ENCODE results near the gene RNF148.
"Not testable (repeated sequence)": the region's sequence is repeated elsewhere in the genome, so short reads cannot be mapped to it uniquely, and the experiment has no call there.

The RNF148 gene

DNA sequence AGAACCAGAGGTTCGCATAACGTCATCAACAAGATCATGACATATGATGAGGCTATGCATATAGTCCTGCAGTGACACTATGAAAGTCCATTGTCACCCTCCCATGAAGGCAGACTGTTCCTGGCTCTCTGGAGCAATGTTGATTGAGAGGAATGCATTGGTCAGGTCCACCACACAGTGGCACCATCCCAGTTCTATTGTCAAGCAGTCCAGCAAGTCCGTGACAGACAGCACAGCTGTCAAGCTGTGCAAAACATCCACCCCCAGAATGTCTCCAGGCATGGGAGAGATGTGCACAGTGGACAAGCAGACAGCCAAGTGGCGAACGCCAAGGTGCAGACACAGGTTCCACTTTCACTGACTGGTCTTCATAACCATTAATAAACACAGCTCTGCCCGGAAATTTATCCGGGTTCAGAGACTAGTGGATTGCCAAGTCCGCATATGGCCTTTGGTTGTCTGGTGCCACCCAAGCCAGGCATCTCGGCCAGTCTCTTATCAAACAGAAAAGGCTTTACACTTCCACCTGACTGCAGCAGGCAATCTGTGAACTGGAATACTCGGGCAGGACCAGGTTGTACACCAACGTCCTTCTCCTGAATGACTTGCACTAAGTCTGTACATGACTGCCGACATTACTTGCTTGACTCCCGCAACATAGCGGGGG, 11.0 kb downstream of the RNF148 start:
- DNase-seq (ENCODE audit: low read depth in 2 of 2, low spot score in 1 of 2): no peak

DNA sequence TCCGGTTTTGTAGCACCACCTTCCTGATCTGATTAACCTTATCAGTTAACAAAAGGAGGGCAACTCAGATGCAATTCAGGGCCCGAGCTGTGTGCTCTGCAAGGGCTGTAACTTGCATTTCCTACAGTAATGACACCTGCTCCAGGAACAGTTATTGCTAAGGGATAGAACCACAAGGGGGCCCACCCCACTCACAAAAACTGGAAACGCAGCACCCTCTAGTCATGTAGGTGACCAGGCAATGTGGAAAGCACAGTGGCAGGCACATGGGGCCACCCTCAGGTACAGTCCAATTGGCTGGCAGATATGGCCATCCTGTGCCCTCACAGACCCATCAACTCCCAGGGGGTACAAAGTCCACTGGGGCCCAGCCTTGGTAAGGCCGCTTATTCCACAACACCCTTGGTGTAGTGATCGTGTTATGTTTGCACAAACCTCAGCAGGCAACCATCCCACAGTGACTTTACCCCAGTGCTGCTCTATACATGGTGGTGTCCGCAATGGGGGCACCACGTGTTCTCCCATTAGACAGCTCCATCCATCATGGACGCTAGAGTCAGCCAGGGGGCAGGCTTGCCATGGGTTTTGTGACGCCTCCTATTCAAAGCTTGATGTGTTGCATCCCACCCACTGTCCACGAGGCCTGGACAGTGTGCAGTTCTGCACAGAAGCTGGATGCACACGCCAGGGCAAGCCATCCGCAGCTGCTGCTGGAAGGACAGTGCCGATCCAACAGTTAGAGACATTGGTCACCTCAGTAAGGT, 13.2 kb downstream of the RNF148 start:
- no peak for DNase-seq (ENCODE audit: low read depth in 2 of 2, low spot score in 1 of 2)

DNA sequence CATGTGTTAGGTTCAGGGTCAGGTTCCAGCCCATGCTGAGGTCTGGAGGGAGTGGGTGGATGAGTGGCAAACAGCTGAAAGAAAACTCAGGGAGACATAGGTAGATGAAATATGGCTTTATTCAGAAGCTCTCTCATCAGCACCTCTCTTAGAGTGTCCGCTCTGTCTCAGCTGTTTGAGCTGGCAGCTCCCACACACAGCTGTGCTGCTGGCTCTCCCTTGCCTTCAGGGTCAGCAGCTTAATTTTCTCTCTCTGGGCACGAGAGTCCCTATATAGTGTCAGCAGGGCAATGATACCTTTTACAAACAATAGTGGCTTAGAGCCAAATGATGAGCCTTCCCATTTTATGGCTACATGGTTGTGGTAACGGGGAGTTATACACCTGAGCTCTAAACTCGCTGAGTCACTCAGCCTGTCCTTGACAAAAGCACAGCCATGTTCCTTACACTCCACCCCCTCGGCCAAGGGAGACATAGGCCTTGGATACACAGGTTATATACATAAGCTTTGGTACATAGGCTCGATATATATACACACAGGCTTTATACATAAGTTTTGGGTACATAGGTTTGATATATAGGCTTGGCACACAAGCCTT, 14.2 kb downstream of the RNF148 start:
- DNase-seq (ENCODE audit: low read depth in 2 of 2, low spot score in 1 of 2): no peak

DNA sequence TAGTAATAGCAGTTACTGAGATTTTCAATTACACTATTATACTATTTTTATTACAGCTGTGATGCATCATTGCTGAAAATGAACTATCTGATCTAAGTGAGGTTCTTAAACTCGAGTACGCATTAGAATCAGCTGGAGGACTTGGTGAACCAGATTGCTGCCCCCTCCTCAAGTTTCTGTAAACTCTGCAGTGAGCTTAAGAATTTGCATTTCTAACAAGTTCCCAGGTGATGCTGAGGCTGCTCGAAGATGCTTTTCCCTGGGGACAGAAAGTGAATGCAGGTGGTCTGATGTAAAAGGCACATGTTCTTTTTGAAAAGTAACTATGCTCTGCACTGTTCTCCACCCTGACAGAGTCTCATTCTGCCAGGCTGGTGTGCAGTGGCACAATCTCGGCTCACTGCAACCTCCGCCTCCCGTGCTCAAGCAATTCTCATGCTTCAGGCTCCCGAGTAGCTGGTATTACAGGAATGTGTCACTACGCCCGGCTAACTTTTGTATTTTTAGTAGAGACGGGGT, 16.3 kb downstream of the RNF148 start:
- no peak for DNase-seq (ENCODE audit: low read depth in 2 of 2, low spot score in 1 of 2)

DNA sequence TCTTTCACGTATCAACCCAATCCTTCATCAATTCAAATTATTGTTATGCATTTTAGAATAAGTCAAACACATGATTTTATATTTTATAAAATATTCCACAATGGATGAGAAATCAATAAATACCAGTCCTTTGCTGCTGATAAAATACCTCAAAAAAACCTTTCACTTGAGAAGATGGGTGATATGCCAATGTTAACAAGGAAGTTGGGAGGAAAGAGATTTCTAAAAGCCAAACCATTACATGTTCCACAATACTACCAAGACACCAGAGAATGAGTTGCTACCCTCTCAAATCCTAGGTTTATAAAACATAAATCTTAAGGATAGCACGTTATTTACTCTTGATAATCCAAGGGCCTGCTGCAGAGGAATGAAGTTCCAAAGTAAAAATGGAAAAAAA, 18.2 kb downstream of the RNF148 start:
- no peak for DNase-seq (ENCODE audit: low read depth in 2 of 2, low spot score in 1 of 2)

DNA sequence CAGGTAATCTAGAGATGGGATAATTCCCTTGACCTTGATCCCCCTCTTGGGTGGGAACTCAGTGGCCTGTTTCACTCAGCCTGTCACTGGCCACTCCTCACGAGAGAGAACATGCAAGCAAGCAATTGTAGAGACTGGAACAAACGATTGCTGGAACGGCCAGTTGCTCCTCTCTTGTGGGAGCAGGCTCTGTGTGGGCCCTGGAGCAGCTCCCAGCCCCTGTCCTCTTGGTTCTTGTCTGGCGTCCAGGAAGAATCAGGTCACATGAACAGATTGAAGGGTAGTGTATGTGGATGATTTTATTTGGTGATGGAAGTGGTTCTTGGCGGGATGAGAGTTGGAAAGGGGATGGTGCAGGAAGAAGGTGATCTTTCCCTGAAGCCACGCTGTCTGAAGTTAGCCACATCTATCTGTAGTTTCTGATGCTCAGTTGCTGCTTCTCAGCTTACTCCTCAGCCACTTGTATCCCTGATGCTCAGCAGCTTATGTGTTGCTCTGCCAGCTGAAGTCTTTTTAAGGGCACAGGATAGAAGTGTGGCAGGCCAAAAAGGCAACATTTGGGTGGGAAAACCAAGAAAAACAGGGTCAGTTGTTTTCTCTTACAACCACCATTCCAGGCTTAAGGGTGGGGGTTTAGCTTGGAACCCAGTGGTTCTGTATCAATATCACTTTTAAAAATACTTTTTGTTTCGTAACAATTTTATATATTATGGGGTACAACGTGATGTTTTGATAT, 19.7 kb downstream of the RNF148 start:
- DNase-seq (ENCODE audit: low read depth in 2 of 2, low spot score in 1 of 2): no peak

DNA sequence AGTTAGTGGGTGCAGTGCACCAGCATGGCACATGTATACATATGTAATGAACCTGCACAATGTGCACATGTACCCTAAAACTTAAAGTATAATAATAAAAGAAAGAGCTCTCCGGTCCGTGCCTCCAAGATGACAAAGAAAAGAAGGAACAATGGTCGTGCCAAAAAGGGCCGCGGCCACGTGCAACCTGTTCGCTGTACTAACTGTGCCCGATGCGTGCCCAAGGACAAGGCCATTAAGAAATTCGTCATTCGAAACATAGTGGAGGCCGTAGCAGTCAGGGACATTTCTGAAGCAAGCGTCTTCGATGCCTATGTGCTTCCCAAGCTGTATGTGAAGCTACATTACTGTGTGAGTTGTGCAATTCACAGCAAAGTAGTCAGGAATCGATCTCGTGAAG, 21.5 kb downstream of the RNF148 start:
- DNase-seq (ENCODE audit: low read depth in 2 of 2, low spot score in 1 of 2): not testable (repeated sequence)

DNA sequence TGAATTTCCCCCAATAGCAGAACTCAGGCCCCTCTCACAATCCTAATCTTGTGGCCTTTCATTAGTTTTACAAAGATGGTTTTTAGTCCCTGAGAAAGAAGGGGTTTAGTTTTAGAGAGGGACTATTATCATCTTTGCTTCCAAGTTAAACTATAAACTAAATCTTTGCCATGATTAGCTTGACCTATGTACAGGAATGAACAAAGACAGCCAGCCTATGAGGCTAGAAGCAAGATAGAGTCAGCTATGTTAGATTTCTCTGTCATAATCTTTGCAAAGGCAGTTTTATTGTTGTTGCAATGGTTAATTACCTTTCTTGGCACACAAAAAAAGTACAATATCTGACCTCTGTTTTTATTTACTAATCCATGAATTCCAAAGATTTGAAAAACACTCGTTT, 22.9 kb downstream of the RNF148 start:
- DNase-seq (ENCODE audit: low read depth in 2 of 2, low spot score in 1 of 2): no peak

DNA sequence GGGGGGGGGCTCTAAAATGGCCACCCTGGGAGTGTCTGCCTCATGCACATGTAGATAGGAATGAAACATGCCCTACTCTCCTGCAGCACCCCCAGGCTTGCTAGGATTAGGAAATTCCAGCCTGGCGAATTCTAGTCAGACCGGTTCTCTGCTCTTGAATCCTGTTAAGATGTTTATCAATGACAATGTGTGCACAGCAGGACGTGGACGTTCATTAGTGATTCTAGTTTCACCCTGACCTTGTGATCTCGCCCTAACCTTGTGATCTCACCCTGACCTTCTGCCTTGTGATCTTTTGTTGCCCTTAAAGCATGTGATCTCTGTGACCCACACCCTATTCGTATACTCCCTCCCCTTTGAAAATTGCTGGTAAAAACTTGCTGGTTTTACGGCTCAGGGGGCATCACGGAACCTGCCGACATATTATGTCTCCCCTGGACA, 23.4 kb downstream of the RNF148 start:
- not testable (repeated sequence) for DNase-seq (ENCODE audit: low read depth in 2 of 2, low spot score in 1 of 2)

DNA sequence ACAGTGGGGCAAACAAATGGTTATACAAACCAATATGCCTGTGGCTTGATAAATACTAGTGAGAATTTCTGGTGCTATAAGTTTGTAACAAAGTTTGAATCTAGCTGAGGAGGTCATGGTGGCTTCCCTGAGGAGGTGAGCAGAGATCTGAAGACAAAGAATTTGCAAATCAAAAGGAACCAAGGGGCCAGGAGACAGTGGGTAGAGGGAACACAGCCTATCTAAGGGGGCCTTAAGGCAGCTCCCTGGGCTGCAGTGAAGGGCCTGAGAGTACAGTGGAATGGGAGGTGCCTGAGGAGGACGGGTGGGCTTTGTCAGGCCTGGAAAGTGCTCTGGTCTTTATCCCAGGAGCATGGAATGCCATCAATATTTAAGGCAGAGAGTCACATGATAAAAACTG, 25.6 kb downstream of the RNF148 start:
- DNase-seq (ENCODE audit: low read depth in 2 of 2, low spot score in 1 of 2): no peak

DNA sequence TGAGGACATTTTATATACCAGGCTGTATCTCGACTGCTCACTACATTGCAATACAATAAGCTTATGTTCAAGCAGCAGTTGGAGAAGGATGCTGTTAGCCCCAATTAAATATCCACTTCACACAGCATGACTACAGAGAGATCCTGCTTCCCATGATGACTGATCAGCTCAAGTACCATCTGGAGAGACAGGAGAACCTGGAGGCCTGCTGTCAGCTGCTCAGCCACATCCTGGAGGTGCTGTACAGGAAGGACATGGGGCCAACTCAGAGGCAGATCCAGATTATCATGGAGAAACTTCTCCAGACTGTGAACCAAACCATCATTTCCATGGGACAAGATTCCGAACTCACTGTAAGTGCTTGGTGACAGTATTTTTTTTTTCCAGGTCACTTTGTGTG, 26.3 kb downstream of the RNF148 start:
- no peak for DNase-seq (ENCODE audit: low read depth in 2 of 2, low spot score in 1 of 2)

DNA sequence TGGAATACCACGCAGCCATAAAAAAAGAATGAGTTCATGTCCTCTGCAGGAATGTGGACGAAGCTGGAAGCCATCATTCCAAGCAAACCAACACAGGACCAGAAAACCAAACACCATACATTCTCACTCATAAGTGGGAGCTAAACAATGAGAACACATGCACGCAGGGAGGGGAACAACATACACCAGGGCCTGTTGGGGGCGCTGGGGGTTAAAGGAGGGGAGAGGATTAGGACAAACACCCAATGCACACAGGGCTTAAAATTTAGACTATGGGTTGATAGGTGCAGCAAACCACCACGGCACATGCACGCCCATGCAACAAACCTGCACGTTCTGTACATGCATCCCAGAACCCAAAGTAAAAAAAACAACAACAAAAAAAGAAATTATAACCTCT, 27.1 kb downstream of the RNF148 start:
- no peak for DNase-seq (ENCODE audit: low read depth in 2 of 2, low spot score in 1 of 2)

DNA sequence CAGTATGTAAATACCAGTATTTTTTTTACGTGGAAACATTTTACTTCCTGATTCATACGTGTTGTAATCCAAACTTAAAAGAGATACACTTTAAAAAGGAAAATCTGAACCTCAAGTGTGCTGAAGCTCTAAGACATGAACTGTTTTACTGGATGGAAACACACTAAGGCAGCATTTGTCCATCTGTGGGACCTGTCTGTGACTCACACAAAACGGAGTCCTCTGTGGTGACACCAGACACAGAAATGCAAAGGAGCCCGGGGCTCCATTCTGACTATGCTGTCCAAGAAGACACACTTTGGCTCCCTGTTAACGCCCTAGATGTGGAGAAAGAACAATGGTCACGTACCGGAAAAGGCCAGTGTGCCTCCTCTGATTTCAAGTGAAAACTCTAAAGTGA, 27.7 kb downstream of the RNF148 start:
- DNase-seq (ENCODE audit: low read depth in 2 of 2, low spot score in 1 of 2): no peak

DNA sequence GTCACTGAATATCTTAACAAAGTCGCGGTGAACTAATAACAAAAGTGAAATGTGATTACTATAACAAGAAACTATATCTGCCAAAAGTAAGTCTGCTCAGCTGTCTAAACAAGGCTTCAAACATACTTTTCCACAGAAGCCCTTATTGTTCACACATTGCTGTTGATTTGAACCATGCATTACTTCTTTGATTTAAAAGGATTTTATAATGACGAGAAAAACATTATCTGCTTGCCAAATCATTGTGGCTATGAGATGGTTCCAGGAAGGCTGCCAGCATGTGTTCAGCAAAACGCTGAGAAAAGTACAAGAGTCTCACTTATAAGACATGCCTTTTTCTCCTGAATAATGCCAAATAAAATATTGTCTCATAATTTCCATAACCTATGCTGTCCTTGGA, 28.2 kb downstream of the RNF148 start:
- no peak for DNase-seq (ENCODE audit: low read depth in 2 of 2, low spot score in 1 of 2)

DNA sequence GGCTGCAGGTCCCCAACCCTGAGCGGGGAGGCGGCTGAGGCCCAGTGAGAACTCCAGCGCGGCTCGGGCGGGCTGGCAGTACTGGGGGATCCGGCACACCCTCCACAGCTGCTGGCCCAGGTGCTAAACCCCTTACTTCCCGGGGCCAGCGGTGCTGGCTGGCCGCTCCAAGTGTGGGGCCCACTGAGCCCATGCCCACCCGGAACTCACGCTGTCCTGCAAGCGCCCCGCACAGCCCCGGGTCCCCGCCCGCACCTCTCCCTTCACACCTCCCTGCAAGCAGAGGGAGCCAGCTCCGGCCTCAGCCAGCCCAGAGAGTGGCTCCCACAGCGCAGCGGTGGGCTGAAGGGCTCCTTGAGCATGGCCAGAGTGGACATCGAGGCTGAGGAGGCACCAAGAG, 28.8 kb downstream of the RNF148 start:
- DNase-seq (ENCODE audit: low read depth in 2 of 2, low spot score in 1 of 2): no peak

DNA sequence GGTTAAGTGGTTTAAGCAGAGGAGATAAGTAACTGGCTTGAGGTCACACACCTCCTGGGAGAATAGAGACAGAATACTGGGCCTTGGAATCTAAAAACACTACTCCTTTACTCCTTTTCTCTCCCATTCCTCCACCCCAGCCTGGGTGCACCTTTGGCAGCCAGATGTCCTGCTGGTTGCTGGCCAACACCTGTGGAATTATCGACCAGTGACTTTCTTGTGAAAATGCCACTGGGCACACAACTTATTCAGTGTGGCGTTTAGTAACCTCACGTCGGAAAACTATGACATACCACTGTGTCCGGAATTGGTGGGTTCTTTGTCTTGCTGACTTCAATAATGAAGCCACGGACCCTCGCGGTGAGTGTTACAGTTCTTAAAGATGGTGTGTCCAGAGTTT, 30.2 kb downstream of the RNF148 start:
- DNase-seq (ENCODE audit: low read depth in 2 of 2, low spot score in 1 of 2): no peak

DNA sequence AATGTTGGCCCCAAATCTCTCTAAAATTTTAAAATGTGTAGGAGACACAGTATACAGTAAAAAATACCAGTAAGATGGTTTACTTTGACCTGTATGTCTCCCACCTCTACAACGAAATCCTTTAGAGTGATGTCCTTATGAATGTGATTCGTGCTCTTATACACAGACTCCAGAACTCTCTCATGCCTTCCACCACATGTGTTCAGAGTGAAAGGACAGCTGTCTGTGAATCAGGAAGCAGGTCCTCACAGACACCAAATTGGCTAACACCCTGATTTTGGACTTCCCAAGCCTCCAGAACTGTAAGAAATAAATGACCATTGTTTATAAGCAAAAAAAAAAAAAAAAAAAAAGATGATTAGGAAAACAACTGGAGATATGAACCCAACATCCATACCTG, 39.0 kb downstream of the RNF148 start:
- DNase-seq (ENCODE audit: low read depth in 2 of 2, low spot score in 1 of 2): no peak

DNA sequence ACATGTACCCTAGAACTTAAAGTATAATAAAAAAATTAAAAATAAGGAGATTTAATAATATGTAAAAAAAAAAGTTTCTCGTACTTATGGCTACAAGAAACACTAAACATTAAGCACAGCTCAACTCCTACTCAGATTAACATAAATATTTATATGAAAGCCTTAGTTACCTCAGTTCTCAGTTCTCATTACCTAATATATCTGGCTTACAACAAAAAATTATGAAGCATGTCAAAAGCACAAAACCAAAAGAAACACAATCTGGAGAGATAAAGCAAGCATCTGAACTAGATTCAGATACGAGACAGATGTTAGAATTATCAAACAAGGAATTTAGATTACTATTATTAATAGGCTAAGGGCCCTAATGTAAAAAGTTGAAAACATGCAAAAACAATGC, 43.9 kb downstream of the RNF148 start:
- DNase-seq (ENCODE audit: low read depth in 2 of 2, low spot score in 1 of 2): no peak

DNA sequence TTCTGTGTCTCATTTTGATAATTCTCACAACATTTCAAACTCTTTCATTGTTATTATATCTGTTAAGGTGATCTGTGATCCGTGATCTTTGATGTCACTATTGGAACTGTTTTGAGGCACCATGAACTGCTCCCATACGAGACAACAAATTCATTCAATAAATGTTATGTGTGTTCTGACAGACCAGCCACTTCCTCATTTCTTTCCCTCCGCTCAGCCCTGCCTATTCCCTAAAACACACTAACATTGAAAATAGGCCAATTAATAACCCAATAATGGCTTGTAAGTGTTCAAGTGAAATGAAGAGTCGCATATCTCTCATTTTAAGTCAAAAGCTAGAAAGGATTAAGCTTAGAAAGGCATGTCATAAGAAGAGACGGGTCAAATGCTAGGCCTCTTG, 49.0 kb downstream of the RNF148 start:
- no peak for DNase-seq (ENCODE audit: low read depth in 2 of 2, low spot score in 1 of 2)

DNA sequence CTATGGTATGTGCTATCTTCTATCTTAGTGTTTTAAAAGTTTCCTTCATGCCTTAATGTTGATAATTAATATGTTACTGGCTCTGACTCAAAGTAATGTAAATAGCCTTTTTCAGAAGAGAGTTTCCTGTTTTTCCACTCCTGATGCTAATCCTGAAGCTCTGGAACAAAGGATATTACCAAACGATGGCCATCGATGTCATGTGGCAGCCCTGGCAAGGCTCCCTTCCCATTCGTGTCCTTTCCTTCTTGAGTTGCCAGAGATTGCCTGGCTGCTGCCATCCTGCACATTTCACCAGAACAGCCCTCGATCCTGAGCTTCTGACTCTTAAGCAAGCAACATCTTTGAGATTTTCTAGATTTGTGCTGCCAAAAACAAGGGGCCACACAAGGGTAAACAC, 49.8 kb downstream of the RNF148 start:
- no peak for DNase-seq (ENCODE audit: low read depth in 2 of 2, low spot score in 1 of 2)
